CD14-positive monocyte (primary cell): ENCODE measurements around the gene MALRD1. TPM values are rescaled to one million over a fixed set of nuclear protein-coding genes. Genes with fewer than 3 reads are reported as not detected.

Source experiments
- DNase-seq, 3 donors: peaks; one replicate each; pipeline ENCODE4 v3.0.0-alpha.2; 2011 to 2022
- H2AFZ ChIP-seq: 2 replicates; pipeline ENCODE4 v1.6.0; 2012; ENCODE audit warnings: mild to moderate bottlenecking, low read depth, low read length, inconsistent platforms; ENCODE audit not compliant: insufficient read depth, poor library complexity, severe bottlenecking
- H3K27ac ChIP-seq, 2 donors: 1 replicate in 1 of 2; 2 replicates in 1 of 2; pipeline ENCODE4 v1.5.1; 2012 to 2013; ENCODE audit warnings: low read length in 2 of 2, control low read depth in 1 of 2, inconsistent platforms in 1 of 2, low read depth in 1 of 2, mild to moderate bottlenecking in 1 of 2
- H3K27me3 ChIP-seq, 2 donors: one replicate each; pipeline versions ENCODE4 v1.6.0 to v1.6.1; 2011 to 2013; ENCODE audit warnings: low read length in 2 of 2; ENCODE audit not compliant: control insufficient read depth in 2 of 2, insufficient read depth in 2 of 2
- H3K36me3 ChIP-seq, 2 donors: replicated peaks in 1 of 2; 1 replicate in 1 of 2; 2 replicates in 1 of 2; pipeline versions ENCODE4 v1.5.1 to v1.6.1; 2012 to 2013; ENCODE audit warnings: low read length in 2 of 2, control low read depth in 1 of 2, inconsistent platforms in 1 of 2, mild to moderate bottlenecking in 1 of 2; ENCODE audit not compliant: insufficient read depth in 2 of 2, control insufficient read depth in 1 of 2
- H3K4me1 ChIP-seq, 2 donors: 1 replicate in 1 of 2; 2 replicates in 1 of 2; pipeline versions ENCODE4 v1.5.1 to v1.6.1; 2012 to 2013; ENCODE audit warnings: low read length in 2 of 2, control low read depth in 1 of 2, inconsistent platforms in 1 of 2, mild to moderate bottlenecking in 1 of 2, moderate library complexity in 1 of 2; ENCODE audit not compliant: insufficient read depth in 2 of 2, control insufficient read depth in 1 of 2
- H3K4me2 ChIP-seq: replicated peaks from 2 replicates; pipeline ENCODE3; 2012; ENCODE audit warnings: low read length, moderate library complexity, mild to moderate bottlenecking; ENCODE audit not compliant: poor library complexity, severe bottlenecking; ENCODE audit errors: extremely low read depth
- H3K4me3 ChIP-seq, 3 experiments: fragments of 200-600 bp in 1 of 3; sonication (generic) in 1 of 3; replicated peaks in 1 of 3; 1 replicate in 2 of 3; 2 replicates in 1 of 3; pipeline ENCODE4 v1.5.1; 2011 to 2013; ENCODE audit warnings: low read length in 3 of 3, mild to moderate bottlenecking in 3 of 3, control low read depth in 2 of 3, low read depth in 2 of 3, inconsistent platforms in 1 of 3, moderate library complexity in 1 of 3
- H3K79me2 ChIP-seq: 2 replicates; pipeline ENCODE4 v1.6.0; 2012; ENCODE audit warnings: mild to moderate bottlenecking, control low read depth, inconsistent platforms, low read length, moderate library complexity; ENCODE audit not compliant: insufficient read depth
- H3K9ac ChIP-seq: 2 replicates; pipeline ENCODE4 v1.6.0; 2017; ENCODE audit warnings: low read length, mild to moderate bottlenecking; ENCODE audit not compliant: insufficient read depth, poor library complexity, severe bottlenecking
- H3K9me3 ChIP-seq, 2 donors: replicated peaks in 1 of 2; 1 replicate in 1 of 2; 2 replicates in 1 of 2; pipeline versions ENCODE4 v1.5.1 to v1.6.1; 2012 to 2013; ENCODE audit warnings: low read length in 2 of 2, control low read depth in 1 of 2; ENCODE audit not compliant: control insufficient read depth in 1 of 2, insufficient read depth in 1 of 2
- H4K20me1 ChIP-seq: 2 replicates; pipeline ENCODE4 v1.6.0; 2012; ENCODE audit warnings: mild to moderate bottlenecking, low read length, control low read depth, moderate library complexity; ENCODE audit not compliant: insufficient read depth
- H3K27ac Mint-ChIP-seq, 7 donors: one replicate each; pipeline ENCODE4 v1.8.0; 2020; ENCODE audit warnings: mild to moderate bottlenecking in 7 of 7, mixed read lengths in 7 of 7, moderate library complexity in 6 of 7, inconsistent platforms in 2 of 7
- H3K27me3 Mint-ChIP-seq, 3 donors: one replicate each; pipeline ENCODE4 v1.8.0; 2021 to 2022; ENCODE audit warnings: low read depth in 3 of 3, mild to moderate bottlenecking in 3 of 3, mixed read lengths in 3 of 3, moderate library complexity in 3 of 3, inconsistent platforms in 1 of 3
- H3K36me3 Mint-ChIP-seq, 2 donors: one replicate each; pipeline ENCODE4 v1.8.0; 2020; ENCODE audit warnings: mixed read lengths in 2 of 2, inconsistent platforms in 1 of 2, mild to moderate bottlenecking in 1 of 2
- H3K4me1 Mint-ChIP-seq: one replicate; pipeline ENCODE4 v1.8.0; 2020; ENCODE audit warnings: mild to moderate bottlenecking, mixed read lengths
- H3K4me3 Mint-ChIP-seq, 2 donors: one replicate each; pipeline ENCODE4 v1.8.0; 2020; ENCODE audit warnings: mild to moderate bottlenecking in 2 of 2, mixed read lengths in 2 of 2, moderate library complexity in 1 of 2
- H3K9me3 Mint-ChIP-seq, 7 donors: one replicate each; pipeline ENCODE4 v1.8.0; 2020 to 2022; ENCODE audit warnings: mixed read lengths in 7 of 7, mild to moderate bottlenecking in 6 of 7, moderate library complexity in 6 of 7, inconsistent platforms in 2 of 7
- CTCF ChIP-seq: fragments of 200-600 bp; IDR thresholded peaks from one replicate; pipeline ENCODE4 v1.8.0; 2022; ENCODE audit warnings: antibody characterized with exemption, mild to moderate bottlenecking
- WGBS: methylation state at CpG from one replicate; pipeline ENCODE4 v1.1.5; 2013; ENCODE audit warnings: missing lambda C conversion rate; ENCODE audit not compliant: insufficient coverage; 5-methylcytosine and 5-hydroxymethylcytosine counted together
- intact Hi-C, 2 donors: fragments of 100-400 bp; cut with micrococcal nuclease; formaldehyde crosslinking; loops; one replicate each; pipeline versions ENCODE4 v1.15.0 to v1.15.1; 2023
- polyA plus RNA-seq, 3 donors: library from polyadenylated mRNA; depleted of rRNA in 1 of 3; unstranded in 2 of 3; stranded (reverse) in 1 of 3; fragments of 300-500 nt in 2 of 3; fragments of >200 nt in 1 of 3; fragmentation: Illumina TruSeq in 2 of 3; gene quantifications; 1 replicate in 2 of 3; 2 replicates in 1 of 3; pipeline ENCODE4 v1.2.3, GENCODE V29; 2012 to 2021

The MALRD1 gene
- polyA plus RNA-seq, 3 donors, result not detected

GRCh38 chr10:19098803-19099202 lies 50.2 kb downstream of the MALRD1 start:
- Mint-ChIP-seq H3K4me1 (no peaks in the 10 kb centered on the region), H3K4me3 (no peak overlapping the region), H3K9me3 (peaks cover 0 to 17% (median 5%) of the 10 kb centered on the region in 7 donors), H3K36me3 (no peaks in the 10 kb centered on the region), H3K27me3 (peaks cover 0 to 2% (median 0%) of the 10 kb centered on the region in 3 donors), H3K27ac (no peak overlapping the region)
- peaks cover 12 to 14% of the 10 kb centered on the region in 2 donors for H3K9me3 ChIP-seq
- no peaks in the 10 kb centered on the region for H3K4me1 ChIP-seq
- no peak for TF ChIP-seq CTCF
- no peaks in the 10 kb centered on the region for H3K79me2 ChIP-seq
- 100% methylated on average over 2 of the region's 7 CpGs for WGBS
- H3K36me3 ChIP-seq, result no peaks in the 10 kb centered on the region
- no peak overlapping the region for H2AFZ ChIP-seq
- H3K4me2 ChIP-seq, result no peak overlapping the region
- H3K4me3 ChIP-seq, result no peak overlapping the region
- H4K20me1 ChIP-seq, result no peaks in the 10 kb centered on the region
- DNase-seq, result no peak
- H3K9ac ChIP-seq, result no peak overlapping the region
- H3K27me3 ChIP-seq, result no peaks in the 10 kb centered on the region
- intact Hi-C loops, result no loop called here
- H3K27ac ChIP-seq, result no peak overlapping the region

DNA sequence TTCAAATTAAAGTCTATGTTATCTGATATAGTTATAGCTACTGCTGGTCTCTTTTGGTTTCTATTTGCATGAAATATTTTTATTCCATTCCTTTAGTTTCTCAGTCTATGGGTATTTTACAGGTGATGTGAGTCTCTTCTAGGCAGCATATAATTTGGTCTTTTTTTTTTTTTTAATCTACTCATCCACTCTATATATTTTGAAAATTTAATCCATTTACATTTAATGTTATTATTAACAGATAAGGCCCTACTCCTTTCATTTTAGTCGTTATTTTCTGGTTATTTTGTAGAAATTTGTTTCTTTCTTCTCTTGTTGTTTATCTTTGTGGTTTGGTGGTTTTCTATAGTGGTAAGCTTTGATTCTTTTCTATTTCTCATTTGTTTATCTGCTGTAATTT lies 58.8 kb downstream of the MALRD1 start:
- Histone ChIP-seq H3K4me3 (no peak overlapping the region), H4K20me1 (no peaks in the 10 kb centered on the region), H3K9ac (no peak overlapping the region), H3K27me3 (no peaks in the 10 kb centered on the region), H2AFZ (no peak overlapping the region), H3K4me1 (no peaks in the 10 kb centered on the region), H3K79me2 (no peaks in the 10 kb centered on the region), H3K36me3 (no peaks in the 10 kb centered on the region), H3K9me3 (peaks cover 19% of the 10 kb centered on the region in 2 donors), H3K4me2 (no peak overlapping the region), H3K27ac (no peak overlapping the region)
- H3K9me3 Mint-ChIP-seq, result peaks cover 8 to 27% (median 14%) of the 10 kb centered on the region in 7 donors
- DNase-seq, result no peak
- intact Hi-C loops, result no loop called here
- TF ChIP-seq CTCF, result no peak
- H3K4me1 Mint-ChIP-seq, result no peaks in the 10 kb centered on the region
- H3K27me3 Mint-ChIP-seq, result no peaks in the 10 kb centered on the region
- H3K36me3 Mint-ChIP-seq, result no peaks in the 10 kb centered on the region
- no CpG with 5 or more reads among the region's 1 CpG for WGBS
- no peak overlapping the region for H3K27ac Mint-ChIP-seq
- H3K4me3 Mint-ChIP-seq, result no peak overlapping the region
